H9 (cell line): ENCODE measurements around the gene ERCC8. TPM values are rescaled to one million over a fixed set of nuclear protein-coding genes. Genes with fewer than 3 reads are reported as not detected.

Experiments
- DNase-seq: peaks from one replicate; pipeline ENCODE4 v3.0.0-alpha.2; 2017
- H2AFZ ChIP-seq: one replicate; pipeline ENCODE4 v1.6.1; 2013; ENCODE audit warnings: mild to moderate bottlenecking, low read length, control low read depth, moderate library complexity
- H2AK5ac ChIP-seq: 2 replicates; pipeline ENCODE4 v1.6.1; 2013; ENCODE audit warnings: low read length, control low read depth, mixed read lengths; ENCODE audit not compliant: insufficient read length
- H2BK120ac ChIP-seq: one replicate; pipeline ENCODE4 v1.6.1; 2013; ENCODE audit warnings: low read depth, mild to moderate bottlenecking, low read length, control low read depth, inconsistent platforms; ENCODE audit not compliant: poor library complexity, severe bottlenecking
- H2BK12ac ChIP-seq: 2 replicates; pipeline ENCODE4 v1.6.1; 2013; ENCODE audit warnings: low read length, control low read depth, mixed read lengths, low read depth; ENCODE audit not compliant: insufficient read length
- H2BK15ac ChIP-seq: 2 replicates; pipeline ENCODE4 v1.6.1; 2013; ENCODE audit warnings: low read depth, low read length, control low read depth
- H2BK20ac ChIP-seq: one replicate; pipeline ENCODE4 v1.6.1; 2013; ENCODE audit warnings: low read depth, mild to moderate bottlenecking, low read length, control low read depth, inconsistent platforms; ENCODE audit not compliant: poor library complexity, severe bottlenecking
- H2BK5ac ChIP-seq: 2 replicates; pipeline ENCODE4 v1.6.1; 2013; ENCODE audit warnings: low read length, control low read depth, mixed read lengths; ENCODE audit not compliant: insufficient read length
- H3K14ac ChIP-seq: 2 replicates; pipeline ENCODE4 v1.6.1; 2013; ENCODE audit warnings: low read length, control low read depth; ENCODE audit not compliant: insufficient read depth
- H3K18ac ChIP-seq: 2 replicates; pipeline ENCODE4 v1.6.1; 2013; ENCODE audit warnings: low read depth, mild to moderate bottlenecking, mixed read lengths, low read length, control low read depth; ENCODE audit not compliant: insufficient read length
- H3K23ac ChIP-seq: 2 replicates; pipeline ENCODE4 v1.6.1; 2013; ENCODE audit warnings: low read length, control low read depth, mixed read lengths, low read depth; ENCODE audit not compliant: insufficient read length
- H3K23me2 ChIP-seq: 2 replicates; pipeline ENCODE4 v1.6.1; 2013; ENCODE audit warnings: low read depth, mild to moderate bottlenecking, mixed read lengths, low read length, control low read depth; ENCODE audit not compliant: insufficient read length, poor library complexity, severe bottlenecking
- H3K27ac ChIP-seq: 2 replicates; pipeline ENCODE4 v1.5.1; 2013; ENCODE audit warnings: low read length, control low read depth, mixed read lengths, low read depth; ENCODE audit not compliant: insufficient read length
- H3K27me3 ChIP-seq: 2 replicates; pipeline ENCODE4 v1.6.1; 2013; ENCODE audit warnings: low read length, control low read depth, inconsistent platforms; ENCODE audit not compliant: insufficient read depth
- H3K4ac ChIP-seq: 2 replicates; pipeline ENCODE4 v1.6.1; 2013; ENCODE audit warnings: low read depth, mild to moderate bottlenecking, control low read depth, inconsistent platforms, low read length, moderate library complexity
- H3K4me1 ChIP-seq: 2 replicates; pipeline ENCODE4 v1.6.1; 2013; ENCODE audit warnings: low read length, control low read depth, inconsistent platforms; ENCODE audit not compliant: insufficient read depth
- H3K4me2 ChIP-seq: 2 replicates; pipeline ENCODE4 v1.6.1; 2013; ENCODE audit warnings: low read length, control low read depth, mixed read lengths; ENCODE audit not compliant: insufficient read length, insufficient read depth
- H3K56ac ChIP-seq: 2 replicates; pipeline ENCODE4 v1.6.1; 2013; ENCODE audit warnings: low read depth, mild to moderate bottlenecking, mixed read lengths, low read length, control low read depth; ENCODE audit not compliant: insufficient read length
- H3K79me1 ChIP-seq: 2 replicates; pipeline ENCODE4 v1.6.1; 2013; ENCODE audit warnings: low read depth, mild to moderate bottlenecking, moderate library complexity, low read length, control low read depth, inconsistent platforms; ENCODE audit not compliant: insufficient read depth, poor library complexity, severe bottlenecking
- H3K79me2 ChIP-seq: 2 replicates; pipeline ENCODE4 v1.6.1; 2013; ENCODE audit warnings: low read length, control low read depth, inconsistent platforms; ENCODE audit not compliant: insufficient read depth
- H3K9ac ChIP-seq: 2 replicates; pipeline ENCODE4 v1.6.1; 2013; ENCODE audit warnings: low read length, control low read depth, mixed read lengths; ENCODE audit not compliant: insufficient read length; ENCODE audit errors: extremely low read depth
- H3K9me3 ChIP-seq: one replicate; pipeline ENCODE4 v1.6.1; 2013; ENCODE audit warnings: low read depth, low read length, inconsistent platforms; ENCODE audit not compliant: control insufficient read depth
- H3T11ph ChIP-seq: one replicate; pipeline ENCODE4 v1.6.1; 2013; ENCODE audit warnings: mild to moderate bottlenecking, low read length, control low read depth, inconsistent platforms
- H4K20me1 ChIP-seq: one replicate; pipeline ENCODE4 v1.6.1; 2013; ENCODE audit not compliant: control insufficient read depth, insufficient read length, insufficient read depth
- H4K5ac ChIP-seq: 2 replicates; pipeline ENCODE4 v1.6.1; 2013; ENCODE audit warnings: low read depth, mild to moderate bottlenecking, mixed read lengths, low read length, control low read depth; ENCODE audit not compliant: insufficient read length
- H4K8ac ChIP-seq: replicated peaks from 2 replicates; pipeline ENCODE4 v1.6.1; 2013; ENCODE audit warnings: low read length, control low read depth, mixed read lengths, low read depth; ENCODE audit not compliant: insufficient read length
- H4K91ac ChIP-seq: 2 replicates; pipeline ENCODE4 v1.6.1; 2013; ENCODE audit warnings: low read depth, mild to moderate bottlenecking, moderate library complexity, mixed read lengths, low read length, control low read depth; ENCODE audit not compliant: insufficient read length
- H3K27ac Mint-ChIP-seq, 3 experiments: 2 replicates in 2 of 3; 3 replicates in 1 of 3; pipeline ENCODE4 v1.8.0; 2020 to 2021; ENCODE audit warnings: mixed read lengths in 3 of 3, mild to moderate bottlenecking in 1 of 3, moderate library complexity in 1 of 3
- H3K27me3 Mint-ChIP-seq: 2 replicates; pipeline ENCODE4 v1.8.0; 2021; ENCODE audit warnings: low read depth, mild to moderate bottlenecking, moderate library complexity, mixed read lengths
- H3K36me3 Mint-ChIP-seq, 3 experiments: 2 replicates in 2 of 3; 3 replicates in 1 of 3; pipeline ENCODE4 v1.8.0; 2020 to 2021; ENCODE audit warnings: low read depth in 3 of 3, mixed read lengths in 3 of 3; ENCODE audit not compliant: insufficient read depth in 1 of 3
- H3K4me1 Mint-ChIP-seq, 2 experiments: 2 replicates each; pipeline ENCODE4 v1.8.0; 2020; ENCODE audit warnings: mixed read lengths in 2 of 2
- H3K4me3 Mint-ChIP-seq, 2 experiments: 2 replicates in 1 of 2; 3 replicates in 1 of 2; pipeline ENCODE4 v1.8.0; 2020 to 2021; ENCODE audit warnings: mild to moderate bottlenecking in 2 of 2, mixed read lengths in 2 of 2, moderate library complexity in 1 of 2
- H3K9me3 Mint-ChIP-seq, 2 experiments: 2 replicates in 1 of 2; 3 replicates in 1 of 2; pipeline ENCODE4 v1.8.0; 2020; ENCODE audit warnings: mild to moderate bottlenecking in 2 of 2, mixed read lengths in 2 of 2, moderate library complexity in 1 of 2
- CTCF ChIP-seq: fragments of 200-600 bp; sonication (generic); conservative IDR thresholded peaks from 3 replicates; pipeline ENCODE4 v1.8.0; 2021; ENCODE audit warnings: antibody characterized with exemption, mild to moderate bottlenecking
- WGBS: extraction: QIAGEN DNeasy Blood & Tissue Kit; methylation state at CpG from one replicate; pipeline ENCODE4 v1.1.7; 2013; ENCODE audit warnings: missing lambda C conversion rate, low lambda C conversion rate, mixed read lengths; ENCODE audit not compliant: insufficient read length; ENCODE audit errors: extremely low coverage; 5-methylcytosine and 5-hydroxymethylcytosine counted together
- total RNA-seq: library from RNA; stranded (reverse); gene quantifications from 2 replicates; pipeline ENCODE4 v1.2.1, GENCODE V29; 2021

Gene ERCC8
- total RNA-seq, 1 experiment from 2014 or later: 18.0 TPM

- WGBS: no CpG with 5 or more reads among the region's 11 CpGs
These were observed 49.2 kb upstream of the ERCC8 start for GRCh38 chr5:60993875-60994571.

More at GRCh38 chr5:60993875-60994571, 49.2 kb upstream of the ERCC8 start:
- H2BK20ac ChIP-seq: no peak overlapping the region
- no peak overlapping the region for H4K91ac ChIP-seq
- H3K4ac ChIP-seq: no peak overlapping the region
- Mint-ChIP-seq H3K27me3 (no peaks in the 10 kb centered on the region), H3K9me3 (peaks cover 25 to 44% of the 10 kb centered on the region in 2 experiments), H3K36me3 (peaks cover 9 to 23% (median 18%) of the 10 kb centered on the region in 3 experiments), H3K27ac (no peak overlapping the region), H3K4me1 (no peaks in the 10 kb centered on the region), H3K4me3 (no peak overlapping the region)
- no peak overlapping the region for H2AK5ac ChIP-seq
- H2BK12ac ChIP-seq: no peak overlapping the region
- no peaks in the 10 kb centered on the region for H4K20me1 ChIP-seq
- H3K9ac ChIP-seq: no peak overlapping the region
- no peak overlapping the region for H3K27ac ChIP-seq
- no peaks in the 10 kb centered on the region for H3K79me2 ChIP-seq
- no peak overlapping the region for H4K8ac ChIP-seq
- no peak overlapping the region for H2AFZ ChIP-seq
- H3K27me3 ChIP-seq: no peaks in the 10 kb centered on the region
- no peak overlapping the region for H2BK15ac ChIP-seq
- H3K4me2 ChIP-seq: no peak overlapping the region
- H3K23ac ChIP-seq: no peak overlapping the region
- no peak overlapping the region for H3K18ac ChIP-seq
- no peaks in the 10 kb centered on the region for H3K9me3 ChIP-seq
- H3K56ac ChIP-seq: no peak overlapping the region
- no peak for TF ChIP-seq CTCF
- H3K4me1 ChIP-seq: no peaks in the 10 kb centered on the region
- no peaks in the 10 kb centered on the region for H3K23me2 ChIP-seq
- no peaks in the 10 kb centered on the region for H3K79me1 ChIP-seq
- H3K14ac ChIP-seq: no peak overlapping the region
- no peak overlapping the region for H2BK120ac ChIP-seq
- no peak overlapping the region for H4K5ac ChIP-seq
- DNase-seq: no peak
- no peak overlapping the region for H2BK5ac ChIP-seq
- H3T11ph ChIP-seq: no peak overlapping the region
